A673 (cell line): ENCODE data around the gene PXDC1.

Experiments
- CTCF ChIP-seq: fragments of 300-800, 200-600 bp; sonication (generic); conservative IDR thresholded peaks from 2 replicates; pipeline ENCODE4 v1.5.1; 2017; ENCODE audit warnings: low read depth, mild to moderate bottlenecking, antibody characterized with exemption, low read length, moderate library complexity, mixed read lengths
- EZH2 ChIP-seq: fragments of 200-600 bp; sonication (generic); IDR thresholded peaks from 2 replicates; pipeline ENCODE4 v1.6.1; 2017; ENCODE audit warnings: borderline replicate concordance, low read depth, mild to moderate bottlenecking, mixed read lengths, antibody characterized with exemption, low read length; ENCODE audit not compliant: poor library complexity, severe bottlenecking

GRCh38 chr6:3742426-3743344 is 8.8 kb downstream of the PXDC1 start:
- TF ChIP-seq CTCF (peak; percentile 95), EZH2 (no peak)
